Activated CD4-positive, alpha-beta T cell treated with anti-CD3 and anti-CD28 coated beads, Interleukin-2, amount 50 U/mL, for 48 hours (primary cell): Measurements from ENCODE around the gene HS6ST3.

Experiments
- DNase-seq, 2 experiments: peaks; one replicate each; pipeline ENCODE4 v3.0.0-alpha.2; 2020

Gene HS6ST3

DNA sequence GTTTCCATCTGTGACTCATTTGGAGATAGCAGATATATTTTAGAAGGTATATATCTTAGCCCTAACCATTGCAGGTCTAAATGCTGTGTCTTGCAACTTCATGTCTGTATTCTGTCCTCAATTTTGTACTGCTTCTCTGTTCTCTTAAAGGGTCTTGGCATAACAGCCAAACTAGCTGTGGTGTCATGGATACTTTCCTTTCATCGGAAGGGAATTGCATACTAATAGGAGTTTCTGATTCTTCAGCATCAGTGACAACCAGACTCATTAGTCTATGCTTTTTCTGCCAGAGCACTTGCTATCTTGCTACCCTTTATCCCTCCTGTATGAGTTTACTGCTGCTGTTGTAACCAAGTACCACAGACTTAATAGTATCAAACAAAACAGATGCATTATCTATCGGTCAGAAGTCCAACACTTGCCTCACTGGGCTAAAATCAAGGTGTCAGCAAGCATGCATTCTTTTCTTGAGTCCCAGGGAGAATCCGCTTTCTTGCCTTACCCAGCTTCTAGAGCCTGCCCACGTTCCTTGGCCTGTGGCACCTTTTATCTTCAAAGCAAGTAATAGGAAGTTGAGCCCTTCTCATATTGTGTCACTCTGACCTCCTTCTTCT lies 253.1 kb downstream of the HS6ST3 start:
- no peak for DNase-seq

DNA sequence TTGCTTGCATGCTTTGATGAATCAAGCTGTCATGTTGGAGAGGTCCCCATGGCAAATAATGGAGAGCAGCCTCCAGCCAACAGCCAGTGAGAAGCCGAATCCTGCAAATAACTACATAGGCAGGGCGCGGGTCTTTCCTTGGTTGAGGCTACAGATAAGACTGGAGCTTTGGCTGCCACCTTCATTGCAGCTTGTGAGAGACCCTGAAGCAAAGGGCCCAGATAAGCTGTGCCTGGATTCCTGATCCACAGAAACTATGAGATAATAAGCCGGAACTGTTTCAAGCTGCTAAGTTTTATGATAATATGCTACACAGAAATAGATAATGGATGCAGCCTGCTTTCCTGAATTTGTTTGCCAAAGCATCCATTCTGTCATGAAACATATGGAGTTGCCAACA lies 257.0 kb downstream of the HS6ST3 start:
- no peak for DNase-seq

DNA sequence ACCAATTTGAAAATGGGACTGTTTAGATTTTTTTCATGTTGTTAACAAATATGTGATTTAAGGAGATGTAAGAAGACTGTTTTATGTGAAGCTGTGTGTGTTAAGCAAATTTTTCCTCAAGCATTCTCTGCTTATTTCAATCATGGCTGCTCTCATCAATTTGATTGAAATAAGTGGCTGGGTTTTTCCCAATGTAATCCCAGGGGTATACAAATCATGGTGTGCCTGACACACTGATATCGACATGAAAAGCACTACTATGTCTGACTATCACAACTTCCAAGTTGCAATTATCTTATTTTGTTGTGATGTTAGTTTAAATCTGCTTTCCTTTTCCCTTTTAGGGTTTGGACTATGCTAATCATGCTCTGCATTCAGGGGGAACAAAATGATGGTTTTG lies 283.7 kb downstream of the HS6ST3 start:
- no peak for DNase-seq

DNA sequence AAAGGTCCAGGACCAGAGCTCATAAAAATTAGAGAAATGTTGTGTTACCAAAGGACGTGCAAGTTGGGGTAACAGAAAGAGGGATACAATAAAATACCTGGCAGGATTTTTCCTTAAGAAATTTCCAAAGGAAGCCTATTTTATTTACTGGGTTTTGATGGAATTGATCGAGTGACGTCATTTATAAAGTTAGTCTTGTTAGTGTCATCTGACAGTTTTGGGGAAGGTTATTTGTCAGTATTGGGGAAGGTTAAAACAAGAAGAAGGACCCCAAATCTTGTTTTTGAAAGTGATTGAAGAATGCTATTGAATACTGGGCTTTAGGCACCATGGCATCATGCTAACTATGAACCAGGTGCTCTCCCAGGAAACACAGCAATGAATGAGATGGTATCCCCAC lies 287.9 kb downstream of the HS6ST3 start:
- DNase-seq: no peak

DNA sequence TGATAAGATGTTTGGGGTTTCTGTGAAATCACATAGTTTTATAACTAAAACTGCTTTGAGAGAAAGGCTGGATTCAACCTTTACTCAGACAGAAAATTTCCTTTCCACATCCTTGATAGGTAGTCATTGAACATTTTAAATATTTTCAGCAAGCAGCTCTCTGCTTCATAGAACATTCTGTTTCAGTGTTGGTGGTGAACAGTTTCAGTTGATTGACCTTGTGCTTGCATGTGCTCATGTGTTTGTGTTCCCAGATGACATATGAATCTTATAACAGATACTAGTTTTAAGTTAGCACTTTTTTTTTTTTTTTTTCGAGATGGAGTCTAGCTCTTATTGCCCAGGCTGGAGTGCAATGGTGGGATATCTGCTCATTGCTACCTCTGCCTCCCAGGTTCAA lies 290.1 kb downstream of the HS6ST3 start:
- no peak for DNase-seq

DNA sequence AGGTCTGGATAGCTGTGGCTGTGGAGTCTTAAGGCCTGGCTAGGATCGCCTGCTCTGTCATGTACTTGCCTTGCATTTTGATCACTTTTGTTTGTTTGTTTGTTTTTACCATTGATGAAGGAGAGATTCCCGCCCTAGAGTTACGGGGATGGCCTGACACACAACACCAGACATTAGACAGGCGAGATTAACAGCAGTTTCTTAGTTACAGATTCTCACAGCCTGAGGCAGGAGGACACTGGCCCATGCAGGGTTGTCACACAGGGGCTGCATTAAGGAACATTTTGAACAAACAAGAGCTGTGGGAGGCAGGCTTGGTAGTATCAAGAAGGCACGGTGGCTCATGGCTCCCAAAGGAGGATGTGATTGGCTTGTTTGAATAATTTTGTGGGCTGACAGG lies 291.8 kb downstream of the HS6ST3 start:
- no peak for DNase-seq

DNA sequence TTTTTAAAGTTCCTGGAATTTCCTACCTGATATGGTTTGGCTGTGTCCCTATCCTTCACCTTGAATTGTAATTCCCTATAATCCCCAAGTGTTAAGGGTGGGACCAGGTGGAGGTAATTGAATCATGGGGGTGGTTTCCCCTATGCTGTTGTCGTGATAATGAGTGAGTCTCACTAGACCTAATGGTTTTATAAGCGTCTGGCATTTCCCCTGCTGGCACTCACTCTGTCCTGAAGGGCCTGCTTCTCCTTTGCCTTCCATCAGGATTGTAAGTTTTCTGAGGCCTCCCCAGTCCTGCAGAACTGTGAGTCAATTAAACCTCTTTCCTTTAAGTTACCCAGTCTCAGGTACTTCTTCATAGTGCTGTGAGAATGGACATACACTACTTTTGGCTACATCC lies 298.7 kb downstream of the HS6ST3 start:
- no peak for DNase-seq

DNA sequence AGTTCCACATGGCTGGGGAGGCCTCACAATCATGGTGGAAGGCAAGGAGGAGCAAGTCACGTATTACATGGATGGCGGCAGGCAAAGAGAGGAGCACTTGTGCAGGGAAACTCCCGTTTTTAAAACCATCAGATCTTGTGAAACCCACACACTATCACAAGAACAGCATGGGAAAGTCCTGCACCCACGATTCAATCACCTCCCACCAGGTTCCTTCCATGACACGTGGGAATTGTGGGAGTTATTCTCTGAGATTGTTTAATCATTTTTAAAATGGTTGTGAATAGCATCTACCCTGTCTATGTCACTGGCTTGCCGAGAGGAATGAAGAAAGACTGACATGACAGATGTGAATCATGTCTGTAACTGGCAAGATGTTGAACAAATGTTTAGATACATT lies 301.7 kb downstream of the HS6ST3 start:
- no peak for DNase-seq

DNA sequence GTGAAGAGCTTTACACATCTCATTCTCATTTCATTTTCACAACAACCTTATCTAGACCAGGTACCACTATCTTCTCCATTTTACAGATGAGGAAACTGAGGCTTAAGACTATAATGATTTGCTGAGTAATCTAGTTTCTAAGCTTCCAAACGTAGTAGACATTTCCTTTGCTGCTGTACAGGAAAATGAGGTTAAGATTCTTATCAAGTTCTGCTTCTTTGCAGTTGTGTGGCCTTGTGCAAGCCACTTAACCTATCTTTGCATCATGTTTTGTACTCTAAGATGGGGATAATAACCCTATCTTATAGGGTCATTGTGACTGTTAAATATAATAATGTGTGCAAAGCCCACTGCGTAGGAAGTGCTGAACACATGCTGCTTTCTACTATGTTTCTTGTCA lies 307.9 kb downstream of the HS6ST3 start:
- no peak for DNase-seq

DNA sequence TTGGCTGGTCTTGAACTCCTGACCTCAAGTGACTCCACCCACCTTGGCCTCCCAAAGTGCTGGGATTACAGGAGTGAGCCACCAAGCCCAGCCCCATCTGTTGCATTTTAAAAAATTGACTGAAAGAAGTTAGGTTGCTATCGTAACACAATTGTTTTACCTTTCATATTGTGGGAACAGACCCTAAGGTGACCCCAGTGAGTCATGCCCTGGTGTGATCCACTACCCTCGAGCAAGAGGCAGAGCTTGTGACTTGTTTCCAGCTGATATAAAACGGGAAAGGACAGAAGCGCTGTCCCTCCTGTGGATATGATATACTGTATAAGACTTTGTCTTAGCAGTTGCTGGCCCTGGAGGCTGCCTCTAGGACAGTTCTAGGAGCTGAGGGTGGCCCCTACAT lies 308.6 kb downstream of the HS6ST3 start:
- DNase-seq: no peak

DNA sequence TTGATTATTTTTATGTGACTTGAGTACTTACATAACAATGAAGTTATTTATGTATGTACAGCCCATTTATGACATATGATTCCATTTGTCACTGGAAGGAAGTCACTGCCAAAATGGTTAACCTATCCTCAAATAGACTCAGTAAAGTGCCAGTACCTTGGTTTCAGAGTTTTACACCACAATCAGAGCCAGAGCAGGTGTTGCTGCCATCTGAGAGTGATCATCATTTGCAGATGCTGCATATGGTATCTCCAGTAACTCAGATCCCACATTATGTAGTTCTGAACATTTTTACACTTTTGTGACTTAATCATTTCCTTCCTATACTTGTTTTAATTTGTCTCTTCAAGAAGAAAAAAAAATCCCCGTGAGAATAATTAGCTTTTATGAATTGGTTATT lies 313.3 kb downstream of the HS6ST3 start:
- DNase-seq: no peak

DNA sequence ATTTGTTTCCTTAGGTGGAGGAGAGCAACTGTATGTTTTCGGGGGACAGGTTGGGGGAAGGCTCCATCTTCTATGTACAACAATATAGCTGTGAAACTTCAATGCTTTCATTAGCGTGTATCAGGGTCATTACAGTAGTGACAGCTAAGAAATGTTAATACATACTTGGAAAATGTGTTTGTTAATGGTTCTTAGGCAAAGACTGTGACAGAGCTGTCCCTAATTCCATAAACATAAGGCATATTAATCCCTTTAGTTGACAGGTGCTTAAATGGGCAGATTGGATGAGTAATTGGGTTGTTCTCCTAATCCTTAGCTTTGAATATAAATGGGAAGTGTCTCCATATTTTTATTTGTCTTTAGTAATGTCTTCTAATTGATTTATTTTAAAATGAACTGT lies 313.7 kb downstream of the HS6ST3 start:
- DNase-seq: no peak

DNA sequence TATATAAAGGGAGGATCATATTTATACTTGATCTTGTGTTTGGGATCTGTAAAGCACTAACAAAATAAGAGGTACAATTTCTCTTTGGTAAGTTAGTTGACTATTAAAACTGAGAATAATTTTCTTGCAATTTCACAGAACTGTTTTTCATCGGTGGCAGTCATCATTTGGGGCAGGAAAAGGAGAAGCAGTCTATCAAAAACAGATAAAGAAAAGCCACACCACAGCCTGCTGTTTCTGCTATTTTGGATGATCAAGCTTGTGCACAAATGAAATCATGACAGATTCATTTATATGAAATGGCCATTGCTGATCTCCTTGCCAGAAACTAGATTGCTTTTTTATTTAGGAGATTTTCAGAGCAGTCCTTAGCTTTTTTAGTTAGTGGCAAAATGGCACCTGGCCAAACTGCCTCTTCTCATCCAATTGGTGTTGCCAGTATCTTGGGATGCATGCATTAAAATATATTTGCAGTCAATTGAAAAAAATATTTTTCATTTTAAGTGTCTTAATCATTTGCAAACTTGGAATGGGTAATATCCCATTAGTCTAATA lies 326.0 kb downstream of the HS6ST3 start:
- no peak for DNase-seq

DNA sequence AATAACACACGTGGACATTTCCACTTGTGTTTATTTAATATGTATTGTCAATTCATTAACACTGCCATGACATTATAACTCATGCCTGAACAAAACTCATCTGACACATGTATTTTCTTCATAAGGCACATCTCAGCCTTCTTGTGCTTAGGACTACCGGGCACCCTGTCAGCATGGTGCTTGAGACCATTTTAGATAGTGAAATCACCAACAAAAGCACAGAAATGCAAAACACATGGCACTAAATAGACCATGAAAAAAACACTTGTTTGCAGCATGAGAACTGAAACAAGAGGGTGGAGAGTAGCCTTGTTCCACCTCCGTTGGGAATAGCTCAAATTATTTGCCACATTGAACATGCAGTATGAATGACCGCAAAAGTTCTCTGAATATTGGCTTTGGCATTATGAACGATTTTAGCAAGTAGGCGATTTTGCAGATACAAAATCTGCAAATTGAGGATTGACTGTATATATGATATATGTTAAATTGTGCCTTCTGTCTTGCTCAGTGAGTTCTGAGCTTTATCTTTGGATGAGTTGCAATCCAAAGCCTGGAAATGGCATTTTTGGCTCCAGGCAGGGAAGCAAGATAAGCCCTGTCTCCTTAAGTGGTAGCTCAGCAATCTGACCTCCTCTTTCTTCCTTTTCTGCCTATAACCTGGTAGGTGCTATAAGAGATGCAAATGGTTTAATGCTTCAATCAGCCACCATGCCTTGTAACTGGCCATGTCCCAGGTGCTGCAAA lies 328.2 kb downstream of the HS6ST3 start:
- no peak for DNase-seq

DNA sequence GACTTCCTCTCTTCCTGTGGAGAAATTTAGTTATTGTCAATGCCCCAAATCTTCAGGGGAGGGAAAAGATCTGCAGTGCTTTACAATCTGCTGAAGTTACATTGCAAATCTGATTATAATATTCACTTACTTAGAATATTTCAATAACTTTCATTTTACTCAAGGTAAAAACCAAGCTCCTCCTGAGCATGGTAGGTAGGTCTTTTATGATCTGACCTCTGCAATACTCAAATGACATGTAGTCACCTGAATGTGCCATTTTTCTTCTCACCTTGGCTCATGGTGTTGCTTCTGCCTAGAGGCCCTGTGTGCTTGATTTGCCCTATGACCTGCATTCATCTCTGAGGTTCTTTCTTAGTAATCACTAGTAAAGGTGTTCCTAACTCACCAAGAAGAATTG lies 331.4 kb downstream of the HS6ST3 start:
- no peak for DNase-seq

DNA sequence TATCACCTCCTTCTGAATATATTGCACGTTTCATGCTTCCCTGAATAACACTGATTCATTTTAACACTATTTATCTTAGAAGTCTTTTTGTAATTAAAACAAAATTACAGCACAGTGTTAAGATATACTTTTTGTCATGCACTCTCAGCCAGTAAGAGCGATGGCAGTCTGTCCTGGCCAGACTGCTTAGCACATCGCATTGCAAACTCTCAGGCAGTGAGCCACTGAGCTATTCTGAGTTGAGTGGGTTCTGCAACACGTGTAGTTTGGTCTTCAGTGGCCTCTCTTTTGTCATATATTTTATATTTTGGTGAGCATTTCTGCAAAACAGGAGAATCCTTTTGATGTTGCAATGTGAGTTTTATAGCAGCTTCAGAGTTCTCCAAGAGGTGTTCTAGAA lies 332.1 kb downstream of the HS6ST3 start:
- no peak for DNase-seq

DNA sequence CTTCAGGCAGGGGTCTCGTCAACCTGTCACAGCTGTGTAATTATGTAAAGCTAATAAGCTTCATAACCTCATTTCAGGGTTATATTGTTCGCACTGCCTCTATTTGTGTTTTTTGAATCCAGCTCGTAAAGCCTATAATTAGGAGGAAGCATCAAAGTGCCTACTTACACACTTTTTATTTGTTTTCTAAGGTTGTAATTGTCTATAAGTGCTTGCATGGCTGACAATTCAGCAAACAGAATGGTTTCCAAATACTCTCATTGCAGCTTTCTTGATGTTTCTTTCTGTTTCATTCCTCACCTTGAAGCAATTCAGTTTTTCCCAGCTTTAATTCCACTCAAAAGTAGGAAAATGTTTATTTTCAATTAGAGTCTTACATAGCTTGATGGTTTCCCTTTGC lies 336.3 kb downstream of the HS6ST3 start:
- no peak for DNase-seq

DNA sequence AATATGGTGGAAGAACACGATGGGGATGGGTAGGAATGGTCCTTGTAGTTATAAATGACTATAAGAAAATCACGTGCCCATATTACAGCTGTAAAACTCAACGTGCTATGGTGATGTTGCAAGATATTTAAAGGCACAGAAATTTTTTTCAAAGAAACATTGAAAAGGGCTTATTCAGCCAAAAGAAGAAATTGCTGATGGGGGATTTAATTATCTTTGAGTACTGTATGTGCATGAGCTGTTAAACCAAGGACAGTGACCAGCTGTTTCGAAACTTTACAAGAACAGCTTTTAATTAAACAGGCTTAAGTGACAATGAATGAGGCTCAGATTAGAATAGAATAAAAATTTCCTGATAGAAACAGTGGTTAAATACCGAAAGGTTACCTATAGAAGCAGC lies 339.0 kb downstream of the HS6ST3 start:
- no peak for DNase-seq

DNA sequence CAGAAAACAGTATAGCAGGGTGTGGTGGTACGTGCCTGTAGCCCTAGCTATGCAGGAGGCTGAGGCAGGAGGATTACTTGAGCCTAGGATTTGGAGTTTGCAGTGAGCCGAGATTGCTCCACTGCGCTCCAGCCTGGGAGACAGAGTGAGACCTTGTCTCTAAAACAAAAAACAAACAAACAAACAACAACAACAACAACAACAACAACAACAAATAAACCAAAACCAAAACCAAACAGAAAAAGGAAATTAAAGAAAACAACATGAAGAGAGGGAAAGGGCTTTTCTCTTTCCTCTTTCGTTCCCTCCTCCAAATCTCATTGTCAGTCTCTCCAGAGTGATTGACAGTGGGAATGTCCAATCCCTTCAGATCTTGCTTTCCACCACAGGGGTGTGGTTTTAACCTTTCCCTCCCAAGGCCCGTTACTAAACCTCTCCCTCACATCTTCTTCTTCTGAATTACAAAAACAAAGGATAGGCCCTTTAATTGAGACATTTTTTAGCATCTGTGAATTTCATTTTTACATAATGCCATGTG lies 341.2 kb downstream of the HS6ST3 start:
- no peak for DNase-seq

DNA sequence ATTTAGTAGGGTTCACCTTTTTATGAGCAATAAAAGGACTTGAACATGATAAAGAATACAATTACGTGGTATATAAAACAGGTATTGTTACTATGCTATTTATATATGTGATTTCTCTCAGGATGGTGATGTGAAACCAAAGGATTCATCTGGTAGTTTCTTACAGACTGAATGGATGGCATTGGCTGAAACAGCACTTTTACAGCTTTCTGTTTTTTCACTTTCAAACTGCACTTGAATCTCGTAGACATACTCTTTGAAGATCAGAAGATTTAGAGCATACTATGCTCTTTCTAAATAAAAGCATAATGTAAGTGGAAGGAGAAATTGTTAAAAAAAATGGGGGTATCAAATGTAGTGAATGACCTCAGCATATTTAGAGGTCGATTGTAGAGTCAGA lies 354.8 kb downstream of the HS6ST3 start:
- DNase-seq: no peak

DNA sequence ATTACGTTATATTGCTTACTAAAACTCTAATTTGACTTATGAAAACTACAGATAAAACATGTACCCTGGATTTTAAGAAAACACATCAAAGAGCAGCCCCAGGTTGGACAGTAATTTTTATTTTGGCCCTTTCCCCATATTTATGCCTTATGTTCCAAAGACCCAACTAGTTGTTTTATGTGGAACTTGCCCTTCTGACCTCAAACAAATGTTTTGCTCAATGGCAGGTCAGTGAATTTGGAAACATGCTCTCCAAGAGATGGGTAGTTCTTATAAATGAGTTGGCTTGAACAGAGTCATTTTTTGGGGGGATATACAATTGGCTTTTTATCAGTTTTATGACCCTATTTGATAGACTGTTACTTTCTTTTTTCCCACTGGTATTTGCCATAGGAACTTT lies 360.0 kb downstream of the HS6ST3 start:
- DNase-seq: no peak

DNA sequence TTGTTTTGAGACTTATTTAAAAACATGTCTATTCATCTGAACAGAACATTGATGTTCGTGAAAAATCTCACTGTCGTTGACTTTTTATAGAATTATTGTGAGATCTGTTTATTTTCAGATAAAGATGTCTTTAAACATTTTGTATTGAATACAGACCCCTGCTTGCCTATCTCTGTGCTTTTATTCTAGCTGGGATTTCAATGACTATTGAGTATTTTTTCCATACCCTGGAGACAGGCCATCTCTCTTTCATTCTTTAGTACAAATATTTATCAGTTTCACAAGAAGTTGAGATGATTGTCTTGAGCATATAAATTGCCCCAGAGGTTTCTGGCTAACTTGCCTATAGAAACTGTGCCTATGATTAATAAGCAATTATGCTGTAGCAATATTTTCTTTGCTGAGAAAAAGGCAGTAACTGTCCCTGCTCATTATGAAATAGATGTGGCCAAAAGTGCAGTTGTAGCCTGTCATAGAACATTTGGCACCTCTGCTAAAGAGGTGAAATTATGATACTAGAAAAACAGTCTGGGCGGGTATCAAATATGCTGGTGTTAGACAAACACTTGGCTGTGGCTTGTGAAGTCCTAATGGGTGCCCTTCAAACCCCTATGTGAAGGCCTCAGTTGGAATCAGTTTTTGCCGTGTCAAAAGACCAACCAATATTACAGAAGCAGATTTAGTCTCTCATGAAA lies 360.6 kb downstream of the HS6ST3 start:
- DNase-seq: no peak

DNA sequence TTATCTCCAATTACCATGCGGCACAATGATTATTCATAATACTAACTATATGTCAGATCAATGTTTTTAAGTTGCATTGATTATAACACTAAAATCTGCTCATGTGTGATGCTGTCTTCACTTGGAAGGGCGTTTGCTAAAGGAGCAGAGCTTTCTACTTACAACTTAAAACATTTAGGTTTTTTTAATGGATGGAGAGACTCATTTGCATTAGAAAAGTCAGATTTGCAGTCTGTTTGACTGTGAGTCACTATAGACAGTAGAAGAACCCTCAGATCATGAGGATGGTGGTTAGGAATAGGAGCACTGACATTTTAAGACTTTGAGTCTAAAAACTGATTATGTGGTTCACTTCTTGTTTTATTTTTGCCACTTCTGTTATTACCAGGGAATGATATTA lies 364.6 kb downstream of the HS6ST3 start:
- DNase-seq: no peak

DNA sequence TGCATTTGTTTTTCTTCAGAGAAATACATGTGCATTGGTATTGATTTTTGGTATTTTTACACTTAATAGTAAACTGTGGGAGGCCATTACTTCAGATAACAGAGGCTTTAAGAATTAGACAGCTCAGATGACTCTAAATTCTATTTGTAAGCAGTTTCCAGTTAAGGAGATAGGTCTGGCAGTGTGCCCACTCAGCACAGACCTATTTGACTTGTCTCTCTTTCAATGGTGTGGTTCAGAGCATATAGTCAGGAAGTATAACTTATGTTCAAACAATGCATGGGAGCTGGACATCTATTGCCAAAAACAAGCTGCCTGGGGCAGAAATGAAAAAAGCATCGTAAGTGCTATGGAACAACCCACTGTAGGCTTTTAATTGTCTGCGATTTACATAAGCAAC lies 370.7 kb downstream of the HS6ST3 start:
- DNase-seq: no peak
